Measurements from ENCODE around the gene LCN6.
"Not testable (repeated sequence)": the region's sequence is repeated elsewhere in the genome, so short reads cannot be mapped to it uniquely, and the experiment has no call there.

The LCN6 gene

GRCh38 chr9:136748201-136748600 is at the start of gene LCN6:
TSS of gene LCN6 (minus strand) at chr9:136748525. CDS start at chr9:136748483, 42 bp downstream.
- no peak for DNase-seq (ENCODE audit: low read depth)

GRCh38 chr9:136796775-136797347 is 48.5 kb upstream of the LCN6 start:
- peak; percentile 49 for DNase-seq (ENCODE audit: low read depth)

- DNase-seq (ENCODE audit: low read depth) = no peak
Measured at GRCh38 chr9:136796238-136796774, 48.0 kb upstream of the LCN6 start, which contains the start of gene CCDC183. TSS of gene CCDC183 (plus strand) at chr9:136796338. CDS start at chr9:136796398, 60 bp downstream.

GRCh38 chr9:136795000-136795348 is 46.6 kb upstream of the LCN6 start:
- no peak for DNase-seq (ENCODE audit: low read depth)

- DNase-seq (ENCODE audit: low read depth) = no peak
Measured at GRCh38 chr9:136794281-136794999, 46.1 kb upstream of the LCN6 start.

- DNase-seq (ENCODE audit: low read depth) = no peak
Measured at GRCh38 chr9:136793086-136793946, 45.0 kb upstream of the LCN6 start.

GRCh38 chr9:136792321-136793085 is 44.2 kb upstream of the LCN6 start:
- no peak for DNase-seq (ENCODE audit: low read depth)

- DNase-seq (ENCODE audit: low read depth) = peak; percentile 20
Measured at GRCh38 chr9:136791516-136792276, 43.4 kb upstream of the LCN6 start.

- peak; percentile 100 for DNase-seq (ENCODE audit: low read depth)
Measured at GRCh38 chr9:136790640-136791515, 42.6 kb upstream of the LCN6 start, which contains the start of gene TMEM141. TSS of gene TMEM141 (plus strand) at chr9:136791344. CDS start at chr9:136791371, 27 bp downstream.

- DNase-seq (ENCODE audit: low read depth) = no peak
Measured at GRCh38 chr9:136789523-136789937, 41.2 kb upstream of the LCN6 start.

- DNase-seq (ENCODE audit: low read depth) = not testable (repeated sequence)
Measured at GRCh38 chr9:136788644-136789522, 40.6 kb upstream of the LCN6 start.

- DNase-seq (ENCODE audit: low read depth) = peak; percentile 62
Measured at GRCh38 chr9:136787690-136788400, 39.5 kb upstream of the LCN6 start.

GRCh38 chr9:136786983-136787382 is 38.7 kb upstream of the LCN6 start:
- DNase-seq (ENCODE audit: low read depth) = not testable (repeated sequence)

GRCh38 chr9:136786451-136786850 is 38.1 kb upstream of the LCN6 start:
- no peak for DNase-seq (ENCODE audit: low read depth)

- not testable (repeated sequence) for DNase-seq (ENCODE audit: low read depth)
Measured at GRCh38 chr9:136785565-136786355, 37.4 kb upstream of the LCN6 start.

- no peak for DNase-seq (ENCODE audit: low read depth)
Measured at GRCh38 chr9:136784997-136785361, 36.7 kb upstream of the LCN6 start.

GRCh38 chr9:136784249-136784996 is 36.1 kb upstream of the LCN6 start:
- DNase-seq (ENCODE audit: low read depth) = peak; percentile 48
